ENCODE measurements around the gene RELN.

GRCh38 chr7:103714376-103714927 is 275.0 kb downstream of the RELN start:
- no peak for TF ChIP-seq CTCF (IDR thresholded peaks at IDR 0.05)
- TF ChIP-seq POLR2A (IDR thresholded peaks at IDR 0.05), result no peak

Data from heart left ventricle (tissue), 13 donors.